NOMO-1 treated with DMSO at 0.1 percent for 48 hours (cell line): ENCODE measurements around the gene CNOT10.

ENCODE experiments used
- DNase-seq: peaks from one replicate; lab custom pipeline; 2025; ENCODE audit not compliant: unreplicated experiment; lab: John Stamatoyannopoulos, UW

The CNOT10 gene

GRCh38 chr3:32816439-32817256, 131.7 kb downstream of the CNOT10 start:
- DNase-seq, result no peak

DNA sequence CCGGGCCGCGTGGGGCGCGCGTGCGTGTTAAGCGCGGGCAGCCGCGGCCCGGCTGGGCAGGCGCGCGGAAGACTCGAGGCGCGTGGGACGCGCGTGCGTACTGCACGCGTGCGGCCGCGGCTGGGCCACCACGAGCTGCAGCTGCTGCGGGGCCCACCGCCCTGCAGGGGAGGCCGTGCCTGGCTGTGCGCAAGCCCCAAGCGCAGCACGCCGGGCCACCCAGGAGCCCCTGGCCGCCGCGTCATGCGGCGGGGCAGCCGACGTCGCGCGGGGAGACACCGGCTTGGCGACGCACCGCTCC, 132.2 kb downstream of the CNOT10 start:
- no peak for DNase-seq

- DNase-seq, result no peak
These were observed 132.7 kb downstream of the CNOT10 start, which contains the start of gene TRIM71 for GRCh38 chr3:32817558-32818228. TSS of gene TRIM71 (plus strand) at chr3:32817997. CDS start at chr3:32818081, 84 bp downstream.

DNA sequence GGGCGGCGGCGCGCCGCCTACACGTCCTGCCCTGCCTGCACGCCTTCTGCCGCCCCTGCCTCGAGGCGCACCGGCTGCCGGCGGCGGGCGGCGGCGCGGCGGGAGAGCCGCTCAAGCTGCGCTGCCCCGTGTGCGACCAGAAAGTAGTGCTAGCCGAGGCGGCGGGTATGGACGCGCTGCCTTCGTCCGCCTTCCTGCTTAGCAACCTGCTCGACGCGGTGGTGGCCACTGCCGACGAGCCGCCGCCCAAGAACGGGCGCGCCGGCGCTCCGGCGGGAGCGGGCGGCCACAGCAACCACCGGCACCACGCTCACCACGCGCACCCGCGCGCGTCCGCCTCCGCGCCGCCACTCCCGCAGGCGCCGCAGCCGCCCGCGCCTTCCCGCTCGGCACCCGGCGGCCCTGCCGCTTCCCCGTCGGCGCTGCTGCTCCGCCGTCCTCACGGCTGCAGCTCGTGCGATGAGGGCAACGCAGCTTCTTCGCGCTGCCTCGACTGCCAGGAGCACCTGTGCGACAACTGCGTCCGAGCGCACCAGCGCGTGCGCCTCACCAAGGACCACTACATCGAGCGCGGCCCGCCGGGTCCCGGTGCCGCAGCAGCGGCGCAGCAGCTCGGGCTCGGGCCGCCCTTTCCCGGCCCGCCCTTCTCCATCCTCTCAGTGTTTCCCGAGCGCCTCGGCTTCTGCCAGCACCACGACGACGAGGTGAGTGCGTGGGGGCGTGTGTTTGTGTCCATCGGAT, 133.4 kb downstream of the CNOT10 start:
- DNase-seq, result no peak

DNA sequence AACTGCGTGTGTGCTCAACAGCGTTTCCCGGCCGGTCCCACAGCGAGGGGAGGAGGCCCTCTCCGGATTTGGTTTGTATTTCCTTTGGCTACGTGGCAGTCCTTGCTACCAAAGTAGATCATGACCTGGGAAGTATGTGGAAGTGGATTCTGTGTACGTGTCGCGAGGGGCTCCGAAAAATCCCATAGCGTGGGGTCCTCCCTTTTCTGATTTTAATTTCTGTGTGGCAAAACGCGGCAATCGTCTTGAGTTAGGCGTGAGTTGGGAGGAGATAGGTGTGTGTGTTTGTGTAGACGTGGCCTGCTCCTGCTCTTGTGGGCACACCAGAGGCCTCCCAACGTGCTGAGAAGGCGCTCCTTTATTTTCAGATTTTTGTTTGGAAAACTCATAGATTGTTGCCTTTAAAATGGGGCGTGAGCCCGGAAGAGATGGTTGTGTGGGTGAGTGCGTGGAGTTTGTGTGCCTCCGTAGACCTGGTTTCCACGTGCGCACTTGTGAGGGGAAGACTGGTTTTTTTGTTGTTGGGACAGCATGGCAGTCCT, 134.1 kb downstream of the CNOT10 start:
- DNase-seq, result no peak

- DNase-seq, result no peak
These were observed 134.8 kb downstream of the CNOT10 start for GRCh38 chr3:32819551-32820348.

DNA sequence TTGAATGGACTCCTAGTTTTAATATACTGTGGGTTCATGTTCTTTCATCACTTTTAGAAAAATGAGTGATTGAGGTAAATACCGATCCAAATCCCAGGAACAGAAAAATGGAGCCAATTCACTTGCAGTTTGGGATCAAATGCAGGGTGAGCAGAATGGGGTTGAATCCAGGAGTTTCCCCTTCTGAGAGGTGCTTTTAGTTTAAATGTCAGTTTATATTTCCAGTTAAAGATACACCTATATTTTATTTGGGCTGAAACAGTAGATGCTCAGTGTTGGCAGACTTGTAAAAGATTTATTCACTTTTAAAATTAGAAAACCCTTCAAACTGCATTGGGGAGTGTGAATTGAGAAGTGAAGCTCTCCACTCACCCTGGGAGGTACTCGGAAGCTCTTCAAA, 135.4 kb downstream of the CNOT10 start:
- no peak for DNase-seq

DNA sequence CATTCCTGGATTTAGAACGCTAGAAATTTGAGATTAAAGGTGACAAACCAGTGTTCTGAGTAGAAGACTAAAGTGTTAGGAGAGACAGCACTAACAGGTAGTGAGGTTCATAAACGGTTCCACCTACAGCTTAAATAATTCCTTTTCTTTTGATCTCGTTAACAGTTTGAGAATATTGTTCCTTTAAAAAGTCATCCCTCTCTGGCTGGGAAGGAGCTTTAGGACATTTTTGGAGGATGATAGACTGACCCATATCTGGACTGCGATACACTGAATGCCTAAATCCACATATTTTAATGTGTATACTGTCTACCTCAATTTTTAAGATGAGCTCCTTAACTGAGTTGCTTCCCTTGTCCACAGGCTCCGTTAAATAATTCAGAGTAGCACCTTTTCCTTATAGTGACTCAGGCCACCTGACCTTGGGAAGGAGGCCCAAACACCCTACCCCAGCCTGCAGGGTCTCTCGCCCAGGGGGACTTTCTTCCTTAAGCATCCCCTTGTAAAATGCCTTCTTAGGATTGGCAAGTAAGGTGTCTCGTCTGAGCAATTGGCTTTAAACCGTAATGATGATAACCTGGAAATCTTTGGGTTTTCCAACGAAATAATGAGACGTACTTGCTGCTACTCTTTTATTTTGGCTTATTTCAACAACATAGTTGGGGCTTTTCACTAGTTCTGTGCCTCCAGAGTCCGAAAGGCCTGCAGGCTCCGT, 136.1 kb downstream of the CNOT10 start:
- DNase-seq, result no peak

- no peak for DNase-seq
These were observed 136.8 kb downstream of the CNOT10 start for GRCh38 chr3:32821686-32822296.

DNA sequence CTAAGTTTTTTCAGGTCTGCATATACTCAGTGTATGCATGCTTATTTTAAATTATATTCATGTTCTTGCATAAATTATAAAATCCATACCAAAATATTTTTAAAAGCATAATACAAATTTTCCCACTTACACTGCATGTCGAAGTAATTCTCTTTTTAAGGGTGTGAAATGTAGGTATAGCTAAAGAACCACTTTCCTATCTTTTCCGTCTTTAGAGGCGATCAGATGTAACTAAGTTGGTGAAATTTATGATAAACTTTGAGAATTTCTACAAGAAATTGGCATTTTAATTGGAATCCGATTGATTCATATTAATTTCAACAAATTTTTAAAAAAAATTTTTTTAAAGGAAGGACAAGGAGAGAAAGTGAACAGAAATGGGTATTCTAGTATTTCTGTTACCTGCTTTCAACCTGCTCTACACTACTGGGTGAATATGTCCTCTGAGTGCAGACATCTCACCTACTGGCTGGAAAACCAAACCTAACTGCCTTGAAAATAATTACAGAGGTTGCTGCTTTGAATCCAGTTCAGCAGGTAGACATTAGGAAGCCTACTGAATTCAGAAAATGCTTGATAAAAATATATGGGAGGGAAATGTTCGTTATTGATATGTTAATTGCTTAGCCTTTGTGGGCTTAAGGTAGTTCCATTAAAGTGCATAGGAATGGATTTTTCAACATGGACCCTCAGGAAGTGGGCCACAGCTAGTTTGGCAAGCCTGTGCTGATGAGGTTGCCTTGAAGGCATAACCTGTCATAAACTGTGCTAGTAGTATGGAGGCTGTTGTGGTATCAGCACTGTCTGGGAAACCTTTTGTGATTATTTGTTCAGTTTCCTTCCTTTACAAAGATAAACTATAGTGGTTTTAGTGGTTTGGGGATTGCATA, 137.9 kb downstream of the CNOT10 start:
- DNase-seq, result no peak
